ENCODE data around the gene ABCC4. TPM values are rescaled to one million over a fixed set of nuclear protein-coding genes. Genes with fewer than 3 reads are reported as not detected.
A peak's percentile ranks its signal among the peaks of the same experiment; 100 is the strongest.

The ABCC4 gene
- total and polyA plus RNA-seq, 2 donors from 2014 or later, result 11.3 to 52.4 TPM

GRCh38 chr13:95325485-95325884, 24.2 kb upstream of the ABCC4 start:
- DNase-seq (no peak), FAIRE-seq (no peak)
- Histone ChIP-seq H3K27me3 (ENCODE audit: control insufficient read depth, insufficient read depth, low read length) (no peaks in the 10 kb centered on the region), H3K36me3 (ENCODE audit: control insufficient read depth in 2 of 3, insufficient read depth in 3 of 3, low read length in 3 of 3) (no peaks in the 10 kb centered on the region), H3K4me3 (ENCODE audit: low read length in 3 of 3) (no peak overlapping the region), H3K4me1 (ENCODE audit: control insufficient read depth in 2 of 3, insufficient read depth in 2 of 3, low read depth in 1 of 3, low read length in 3 of 3) (no peaks in the 10 kb centered on the region), H3K9ac (ENCODE audit: low read length in 3 of 3) (no peak overlapping the region), H3K27ac (ENCODE audit: low read depth in 2 of 2, low read length in 2 of 2) (no peak overlapping the region), H3K9me3 (ENCODE audit: control insufficient read depth in 2 of 3, insufficient read depth in 1 of 3, low read length in 3 of 3) (no peaks in the 10 kb centered on the region)
- intact Hi-C loops (cut with DNase I), result no loop called here
- TF ChIP-seq, protein P1, sequence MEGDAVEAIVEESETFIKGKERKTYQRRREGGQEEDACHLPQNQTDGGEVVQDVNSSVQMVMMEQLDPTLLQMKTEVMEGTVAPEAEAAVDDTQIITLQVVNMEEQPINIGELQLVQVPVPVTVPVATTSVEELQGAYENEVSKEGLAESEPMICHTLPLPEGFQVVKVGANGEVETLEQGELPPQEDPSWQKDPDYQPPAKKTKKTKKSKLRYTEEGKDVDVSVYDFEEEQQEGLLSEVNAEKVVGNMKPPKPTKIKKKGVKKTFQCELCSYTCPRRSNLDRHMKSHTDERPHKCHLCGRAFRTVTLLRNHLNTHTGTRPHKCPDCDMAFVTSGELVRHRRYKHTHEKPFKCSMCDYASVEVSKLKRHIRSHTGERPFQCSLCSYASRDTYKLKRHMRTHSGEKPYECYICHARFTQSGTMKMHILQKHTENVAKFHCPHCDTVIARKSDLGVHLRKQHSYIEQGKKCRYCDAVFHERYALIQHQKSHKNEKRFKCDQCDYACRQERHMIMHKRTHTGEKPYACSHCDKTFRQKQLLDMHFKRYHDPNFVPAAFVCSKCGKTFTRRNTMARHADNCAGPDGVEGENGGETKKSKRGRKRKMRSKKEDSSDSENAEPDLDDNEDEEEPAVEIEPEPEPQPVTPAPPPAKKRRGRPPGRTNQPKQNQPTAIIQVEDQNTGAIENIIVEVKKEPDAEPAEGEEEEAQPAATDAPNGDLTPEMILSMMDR (IDR thresholded peaks at IDR 0.05; ENCODE audit: borderline replicate concordance, extremely low read depth, insufficient read depth), result no peak

- FAIRE-seq (no peak), DNase-seq (no peak)
- Histone ChIP-seq H3K36me3 (ENCODE audit: control insufficient read depth in 2 of 3, insufficient read depth in 3 of 3, low read length in 3 of 3) (no peaks in the 10 kb centered on the region), H3K4me3 (ENCODE audit: low read length in 3 of 3) (no peak overlapping the region), H3K27ac (ENCODE audit: low read depth in 2 of 2, low read length in 2 of 2) (no peak overlapping the region), H3K9me3 (ENCODE audit: control insufficient read depth in 2 of 3, insufficient read depth in 1 of 3, low read length in 3 of 3) (no peaks in the 10 kb centered on the region), H3K9ac (ENCODE audit: low read length in 3 of 3) (no peak overlapping the region), H3K27me3 (ENCODE audit: control insufficient read depth, insufficient read depth, low read length) (no peaks in the 10 kb centered on the region), H3K4me1 (ENCODE audit: control insufficient read depth in 2 of 3, insufficient read depth in 2 of 3, low read depth in 1 of 3, low read length in 3 of 3) (no peaks in the 10 kb centered on the region)
- intact Hi-C loops (cut with DNase I), result no loop called here
- TF ChIP-seq, protein P1 (IDR thresholded peaks at IDR 0.05; ENCODE audit: borderline replicate concordance, extremely low read depth, insufficient read depth), result no peak
Observed at GRCh38 chr13:95323930-95324662, 22.8 kb upstream of the ABCC4 start.

GRCh38 chr13:95319551-95320274, 18.5 kb upstream of the ABCC4 start:
- no peak overlapping the region for H3K27ac ChIP-seq (ENCODE audit: low read depth in 2 of 2, low read length in 2 of 2)
- TF ChIP-seq, protein P1 (IDR thresholded peaks at IDR 0.05; ENCODE audit: borderline replicate concordance, extremely low read depth, insufficient read depth), result no peak

More at GRCh38 chr13:95319551-95320274, 18.5 kb upstream of the ABCC4 start:
- Histone ChIP-seq H3K9me3 (ENCODE audit: control insufficient read depth in 2 of 3, insufficient read depth in 1 of 3, low read length in 3 of 3) (no peaks in the 10 kb centered on the region), H3K4me1 (ENCODE audit: control insufficient read depth in 2 of 3, insufficient read depth in 2 of 3, low read depth in 1 of 3, low read length in 3 of 3) (no peaks in the 10 kb centered on the region), H3K36me3 (ENCODE audit: control insufficient read depth in 2 of 3, insufficient read depth in 3 of 3, low read length in 3 of 3) (no peaks in the 10 kb centered on the region), H3K9ac (ENCODE audit: low read length in 3 of 3) (no peak overlapping the region), H3K27me3 (ENCODE audit: control insufficient read depth, insufficient read depth, low read length) (no peaks in the 10 kb centered on the region), H3K4me3 (ENCODE audit: low read length in 3 of 3) (no peak overlapping the region)
- intact Hi-C loops (cut with DNase I), result no loop called here
- FAIRE-seq, result peak; percentile 29
- no peak for DNase-seq

Data from kidney (tissue), 14 donors.